Measurements from ENCODE around the gene WHAMM.
"Not testable (repeated sequence)": the region's sequence is repeated elsewhere in the genome, so short reads cannot be mapped to it uniquely, and the experiment has no call there.

The WHAMM gene, protein sequence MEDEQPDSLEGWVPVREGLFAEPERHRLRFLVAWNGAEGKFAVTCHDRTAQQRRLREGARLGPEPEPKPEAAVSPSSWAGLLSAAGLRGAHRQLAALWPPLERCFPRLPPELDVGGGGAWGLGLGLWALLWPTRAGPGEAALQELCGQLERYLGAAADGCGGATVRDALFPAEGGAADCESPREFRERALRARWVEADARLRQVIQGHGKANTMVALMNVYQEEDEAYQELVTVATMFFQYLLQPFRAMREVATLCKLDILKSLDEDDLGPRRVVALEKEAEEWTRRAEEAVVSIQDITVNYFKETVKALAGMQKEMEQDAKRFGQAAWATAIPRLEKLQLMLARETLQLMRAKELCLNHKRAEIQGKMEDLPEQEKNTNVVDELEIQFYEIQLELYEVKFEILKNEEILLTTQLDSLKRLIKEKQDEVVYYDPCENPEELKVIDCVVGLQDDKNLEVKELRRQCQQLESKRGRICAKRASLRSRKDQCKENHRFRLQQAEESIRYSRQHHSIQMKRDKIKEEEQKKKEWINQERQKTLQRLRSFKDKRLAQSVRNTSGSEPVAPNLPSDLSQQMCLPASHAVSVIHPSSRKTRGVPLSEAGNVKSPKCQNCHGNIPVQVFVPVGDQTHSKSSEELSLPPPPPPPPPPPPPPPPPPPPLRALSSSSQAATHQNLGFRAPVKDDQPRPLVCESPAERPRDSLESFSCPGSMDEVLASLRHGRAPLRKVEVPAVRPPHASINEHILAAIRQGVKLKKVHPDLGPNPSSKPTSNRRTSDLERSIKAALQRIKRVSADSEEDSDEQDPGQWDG

DNA sequence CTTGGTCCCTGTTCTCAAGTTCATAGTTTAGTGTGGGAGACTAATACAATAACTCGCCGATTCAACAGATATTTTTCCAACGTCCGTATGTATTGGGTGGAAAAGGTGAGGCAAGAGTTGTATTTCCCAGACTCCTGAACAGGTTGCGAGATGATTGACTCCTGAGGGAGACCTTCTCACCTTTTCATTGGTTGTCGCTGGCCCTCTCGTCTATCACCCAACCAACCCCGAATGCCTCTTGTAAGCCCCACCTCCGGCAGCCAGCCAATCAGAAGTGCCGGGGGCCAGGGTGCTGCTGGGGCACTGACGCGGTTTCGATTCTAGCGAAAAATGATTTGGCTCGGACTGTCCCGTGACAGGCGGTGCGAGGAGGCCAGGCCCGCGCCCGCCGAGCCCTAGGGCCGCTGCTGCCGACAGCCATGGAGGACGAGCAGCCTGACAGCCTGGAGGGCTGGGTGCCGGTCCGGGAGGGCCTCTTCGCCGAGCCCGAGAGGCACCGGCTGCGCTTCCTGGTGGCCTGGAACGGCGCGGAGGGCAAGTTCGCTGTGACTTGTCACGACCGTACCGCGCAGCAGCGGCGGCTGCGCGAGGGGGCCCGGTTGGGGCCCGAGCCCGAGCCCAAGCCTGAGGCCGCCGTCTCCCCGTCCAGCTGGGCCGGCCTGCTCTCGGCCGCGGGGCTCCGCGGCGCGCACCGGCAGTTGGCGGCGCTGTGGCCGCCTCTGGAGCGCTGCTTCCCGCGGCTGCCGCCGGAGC, at the start of gene WHAMM:
TSS of gene WHAMM (plus strand) at position 321 of the 753 bp plus-strand sequence. CDS start at position 420, 99 bp downstream.
- DNase-seq: peak; percentile 86

DNA sequence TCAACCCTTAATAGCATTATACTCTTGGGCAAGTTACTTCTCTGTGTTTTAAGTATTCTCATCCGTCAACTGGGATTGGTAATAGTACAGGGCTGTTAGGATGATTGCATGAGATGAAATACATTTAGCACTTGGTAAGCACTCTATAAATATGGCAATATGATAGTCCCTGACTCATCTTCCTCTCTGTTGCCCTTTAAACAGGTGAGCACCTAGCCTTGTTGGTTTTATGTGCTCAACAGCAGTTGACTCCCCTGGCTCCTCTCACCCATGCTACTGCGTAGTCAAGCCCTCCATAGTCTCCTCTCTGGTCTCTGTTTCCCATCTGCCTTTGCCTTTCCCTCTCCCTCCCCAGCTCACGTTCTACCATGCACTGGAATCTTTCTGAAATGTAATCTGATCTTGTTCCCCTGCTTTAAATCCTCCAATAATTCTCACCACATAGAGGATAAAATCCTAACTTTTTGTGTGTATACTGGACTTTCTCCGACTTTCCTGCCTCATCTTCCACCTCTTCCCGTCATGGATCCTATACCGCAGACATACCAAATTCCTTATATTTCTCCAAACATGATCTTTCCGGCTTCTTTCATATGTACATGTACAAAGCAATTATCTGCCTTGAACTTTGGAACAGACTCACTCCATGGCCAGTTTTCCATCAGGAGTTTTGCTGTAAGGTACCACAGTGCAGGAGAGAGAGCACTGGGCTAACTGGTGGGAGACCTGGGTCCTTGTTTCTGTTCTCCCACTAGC, 45.9 kb upstream of the WHAMM start:
- DNase-seq: no peak

GRCh38 chr15:82764117-82764490, 45.3 kb upstream of the WHAMM start:
- DNase-seq: no peak

DNA sequence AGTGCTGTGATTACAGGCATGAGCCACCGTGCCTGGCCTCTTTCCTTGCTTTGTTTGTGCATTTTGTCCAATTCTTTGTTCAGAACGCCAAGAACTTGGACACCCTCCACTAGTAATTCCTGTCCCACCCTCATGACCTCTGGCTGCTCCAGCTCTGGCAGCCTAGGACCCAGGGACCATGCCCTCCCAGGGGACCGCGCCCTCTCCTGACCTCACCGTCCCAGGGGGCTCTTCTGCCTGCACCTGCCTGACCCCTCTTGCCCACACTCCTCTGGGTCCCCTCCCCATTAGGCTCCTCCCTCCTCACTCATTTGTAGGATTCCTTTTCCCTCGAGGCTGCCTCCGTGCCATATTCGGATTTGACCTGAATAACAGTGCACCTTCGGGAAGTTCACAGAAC, 44.7 kb upstream of the WHAMM start:
- DNase-seq: no peak

GRCh38 chr15:82766201-82766600, 43.2 kb upstream of the WHAMM start:
- not testable (repeated sequence) for DNase-seq

DNA sequence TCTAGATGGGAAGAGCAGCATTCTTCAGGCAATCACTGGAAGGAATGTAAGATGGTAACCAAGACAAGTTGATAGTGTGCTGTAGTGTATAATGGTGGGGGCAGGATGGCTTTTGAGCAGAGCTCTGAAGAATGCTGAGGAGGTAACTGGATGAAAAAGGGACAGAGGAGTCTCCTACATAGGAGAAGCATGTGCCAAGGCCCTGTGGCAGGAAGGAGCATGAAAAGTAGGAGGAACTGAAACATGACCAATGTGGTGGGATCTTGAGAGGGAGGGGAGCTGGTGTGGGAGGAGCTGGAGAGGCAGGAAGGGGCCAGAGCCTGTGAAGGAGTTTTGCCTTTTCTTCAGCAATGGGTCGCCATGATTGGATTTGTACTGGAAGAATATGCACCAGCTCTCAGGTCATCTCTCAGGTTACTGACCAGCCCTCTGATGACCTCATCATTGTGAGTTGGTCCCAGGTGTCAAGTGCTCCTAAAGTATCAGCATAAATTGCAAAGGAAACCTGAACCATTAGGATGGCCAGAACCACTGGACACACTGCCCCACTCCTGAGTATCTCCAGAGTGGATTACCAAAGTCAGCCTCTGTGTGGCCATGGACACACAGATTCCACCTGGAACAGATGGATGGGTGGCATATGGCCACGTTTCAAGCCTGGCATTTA, 42.1 kb upstream of the WHAMM start:
- no peak for DNase-seq

- no peak for DNase-seq
Measured at GRCh38 chr15:82768414-82769054, 40.9 kb upstream of the WHAMM start.

DNA sequence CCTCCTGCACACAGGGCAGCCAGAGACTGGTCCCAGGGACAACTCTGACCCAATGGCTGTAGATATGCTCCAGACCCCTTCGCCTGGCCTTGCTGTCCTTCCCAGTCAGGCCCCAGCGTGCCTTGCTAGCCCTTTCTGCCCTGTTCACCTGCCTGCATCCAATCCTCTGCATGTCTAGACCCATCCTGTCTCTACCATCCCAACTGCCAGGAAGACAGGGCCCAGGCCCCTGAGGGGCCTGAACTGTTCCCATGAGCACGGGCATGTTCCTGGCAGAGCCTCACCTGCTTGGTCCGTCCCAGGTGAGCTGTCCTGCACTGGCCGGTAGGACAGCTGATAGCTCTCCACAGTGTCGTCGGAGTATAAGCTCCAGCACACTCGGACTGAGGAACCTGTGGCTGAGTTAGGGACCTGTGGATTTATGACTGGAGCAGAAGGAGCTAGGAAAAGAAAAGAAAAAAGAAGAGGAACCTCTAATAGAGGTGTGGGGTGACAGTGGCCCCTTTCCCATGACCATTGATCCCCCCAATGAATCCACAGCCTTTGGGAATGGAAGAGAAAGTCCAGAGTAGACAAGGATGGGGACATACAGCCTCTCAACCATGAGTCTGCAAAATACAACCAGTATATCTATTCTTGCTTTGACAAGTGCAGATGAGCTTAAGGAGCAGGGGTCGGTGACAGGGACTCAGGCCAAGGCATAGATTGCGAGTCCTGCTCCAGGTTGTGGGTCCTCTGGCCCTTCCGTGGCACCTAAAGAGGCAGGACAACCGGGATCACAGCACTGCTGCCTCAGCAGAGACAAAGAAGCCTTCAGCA, 37.4 kb upstream of the WHAMM start:
- DNase-seq: no peak

DNA sequence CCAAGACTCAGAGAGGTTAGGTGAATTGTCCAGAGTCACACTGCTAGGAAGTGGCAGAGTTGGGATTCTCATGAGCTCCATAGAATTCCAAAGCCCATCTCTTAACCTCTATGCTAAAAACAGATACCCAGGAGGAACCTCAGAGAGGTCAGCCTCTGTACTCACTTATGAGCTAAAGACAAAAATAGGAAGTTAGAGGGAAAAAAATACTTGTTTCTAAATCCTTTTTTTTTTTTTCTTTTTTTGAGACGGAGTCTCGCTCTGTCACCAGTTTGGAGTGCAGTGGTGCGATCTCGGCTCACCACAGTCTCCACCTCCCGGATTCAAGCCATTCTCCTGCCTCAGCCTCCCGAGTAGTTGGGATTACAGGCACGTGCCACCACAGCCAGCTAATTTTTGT, 34.9 kb upstream of the WHAMM start:
- no peak for DNase-seq

GRCh38 chr15:82778755-82779154, 30.7 kb upstream of the WHAMM start:
- DNase-seq: no peak

DNA sequence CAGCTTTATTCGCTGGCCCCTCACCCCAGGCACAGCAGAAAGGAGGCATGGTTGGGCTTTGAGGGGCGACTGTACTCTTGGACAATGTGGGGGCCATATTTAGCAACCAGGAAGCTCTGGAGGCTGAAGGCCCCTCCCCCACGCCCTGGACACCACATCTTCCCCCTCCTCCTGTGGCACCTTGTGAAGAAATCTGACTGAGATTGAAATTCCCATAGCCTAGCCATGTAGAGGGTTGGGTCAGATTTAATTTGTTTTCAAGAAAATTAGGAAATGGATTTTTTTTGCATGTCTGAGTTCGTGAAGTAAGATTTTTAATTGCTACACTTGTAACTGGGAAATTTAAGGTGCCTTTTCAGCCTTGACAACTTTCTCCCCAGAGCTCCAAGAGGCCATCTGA, 28.1 kb upstream of the WHAMM start:
- DNase-seq: no peak

DNA sequence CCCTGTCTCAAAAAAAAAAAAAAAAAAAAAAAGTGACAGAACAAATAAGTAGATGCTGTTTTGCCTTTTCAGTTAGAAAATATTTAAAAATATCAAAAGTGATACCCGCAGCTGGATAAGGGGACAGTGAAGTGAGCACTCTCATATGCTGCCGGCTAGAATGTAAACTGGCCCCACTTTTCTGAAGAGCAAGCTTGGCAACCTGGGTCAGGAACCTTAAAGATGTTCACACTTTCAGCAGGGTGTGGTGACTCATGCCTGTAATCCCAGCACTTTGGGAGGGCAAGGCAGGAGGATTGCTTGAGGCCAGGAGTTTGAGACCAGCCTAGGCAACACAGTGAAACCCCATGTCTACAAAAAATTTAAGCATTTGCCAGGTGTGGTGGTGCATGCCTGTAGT, 20.9 kb upstream of the WHAMM start:
- no peak for DNase-seq

- no peak for DNase-seq
Measured at GRCh38 chr15:82789491-82789890, 19.9 kb upstream of the WHAMM start.

GRCh38 chr15:82790321-82790720, 19.1 kb upstream of the WHAMM start:
- DNase-seq: no peak

GRCh38 chr15:82792068-82792467, 17.4 kb upstream of the WHAMM start:
- DNase-seq: no peak

DNA sequence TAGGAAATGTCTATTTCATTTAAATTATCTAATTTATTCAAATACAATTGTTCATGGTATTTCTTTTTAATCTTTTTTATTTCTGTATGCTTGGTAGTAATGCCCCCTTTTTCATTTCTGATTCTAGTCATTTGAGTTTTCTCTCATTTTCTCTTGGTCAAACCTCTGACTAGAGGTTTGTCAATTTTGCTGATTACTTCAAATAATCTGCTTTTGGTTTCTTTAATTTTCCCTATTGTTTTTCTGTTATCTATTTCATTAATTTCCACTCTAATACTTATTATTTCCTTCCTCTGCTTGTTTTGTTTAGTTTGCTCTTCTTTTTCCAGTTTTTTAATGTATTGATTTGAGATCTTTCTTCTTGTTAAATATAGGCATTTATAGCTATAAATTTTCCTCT, 15.7 kb upstream of the WHAMM start:
- DNase-seq: no peak

DNA sequence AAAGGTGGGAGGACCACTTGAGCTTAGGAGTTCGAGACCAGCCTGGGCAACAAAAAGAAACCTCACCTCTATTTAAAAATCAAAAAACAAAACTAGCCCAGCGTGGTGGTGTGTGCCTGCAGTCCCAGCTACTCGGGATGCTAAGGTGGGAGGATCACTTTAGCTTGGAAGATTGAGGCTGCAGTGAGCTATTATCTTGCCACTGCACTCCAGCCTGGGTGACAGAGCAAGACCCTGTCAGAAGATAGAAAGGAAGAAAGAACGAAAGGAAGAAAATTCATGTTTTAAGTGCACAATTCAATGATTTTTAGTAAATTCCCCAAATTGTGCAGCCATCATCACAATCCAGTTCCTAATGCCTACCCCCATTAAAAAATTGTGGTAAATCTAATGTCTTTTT, 11.3 kb upstream of the WHAMM start:
- DNase-seq: no peak

DNA sequence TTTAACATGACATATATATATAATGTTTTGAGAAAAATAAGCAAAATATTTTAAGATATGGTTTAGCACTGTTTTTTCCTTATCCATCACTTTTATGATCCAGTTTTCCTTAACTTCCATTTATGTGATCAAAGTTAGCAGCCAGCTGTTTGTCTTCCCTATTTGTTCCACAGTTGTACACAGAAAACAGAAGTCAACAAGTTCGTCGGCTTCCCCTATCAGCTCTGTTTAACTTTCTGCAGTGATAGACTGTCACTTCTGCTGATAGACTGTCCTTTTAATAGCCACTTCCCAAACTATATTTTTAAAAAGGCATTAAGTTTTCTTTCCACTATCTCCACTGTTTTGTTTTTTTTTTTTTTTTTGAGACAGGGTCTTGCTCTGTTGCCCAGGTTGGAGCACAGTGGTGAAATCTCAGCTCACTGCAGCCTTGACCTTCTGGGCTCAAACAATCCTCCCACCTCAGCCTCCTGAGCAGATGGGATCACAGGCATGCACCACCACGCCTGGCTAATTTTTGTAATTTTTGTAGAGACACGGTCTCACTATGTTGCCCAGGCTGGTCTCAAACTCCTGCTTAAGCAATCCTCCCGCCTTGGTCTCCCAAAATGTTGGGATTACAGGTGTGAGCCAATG, 10.8 kb upstream of the WHAMM start:
- no peak for DNase-seq

- no peak for DNase-seq
Measured at GRCh38 chr15:82799183-82799841, 10.1 kb upstream of the WHAMM start.

DNA sequence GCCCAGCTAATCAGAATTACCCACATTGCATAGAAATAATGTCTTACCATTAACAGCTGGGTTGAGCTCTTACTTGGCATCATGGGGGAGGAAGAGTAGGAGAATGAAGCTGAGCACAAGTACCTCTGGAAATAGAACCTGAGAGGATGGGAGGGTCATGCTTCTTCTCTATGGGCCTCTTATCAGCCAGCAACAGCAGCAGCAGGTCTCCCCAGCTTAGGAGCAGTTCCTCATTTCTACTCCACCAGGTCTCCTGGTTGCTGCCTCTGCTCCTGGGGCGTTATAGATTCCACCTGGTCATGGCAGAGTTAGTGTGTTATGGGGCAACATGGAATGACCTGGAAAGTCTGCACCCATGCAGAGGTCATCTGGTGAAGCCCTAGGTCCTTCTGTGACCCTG, 6.9 kb upstream of the WHAMM start:
- DNase-seq: no peak
